ENCODE measurements around the gene IL31.

IL31 gene

GRCh38 chr12:122144885-122145284, 29.1 kb downstream of the IL31 start:
- no peaks in the 10 kb centered on the region for H3K9me2 ChIP-seq (replicated peaks; ENCODE audit: insufficient read depth, low read length)
- H3K4me3 ChIP-seq (ENCODE audit: low read length), result no peak overlapping the region
- H3K9me3 ChIP-seq (replicated peaks; ENCODE audit: insufficient read depth, low read length), result no peaks in the 10 kb centered on the region
- no peaks in the 10 kb centered on the region for H3K27me3 ChIP-seq (replicated peaks; ENCODE audit: insufficient read depth, low read length)
- no peak overlapping the region for H2AFZ ChIP-seq (ENCODE audit: low read length)
- no peaks in the 10 kb centered on the region for H3K79me2 ChIP-seq (ENCODE audit: low read length)
- no peak overlapping the region for H3K9ac ChIP-seq (ENCODE audit: low read length)
- no peak overlapping the region for H3K27ac ChIP-seq (ENCODE audit: low read length)
- H3F3A ChIP-seq (ENCODE audit: insufficient read depth, low read length), result no peaks in the 10 kb centered on the region
- H4K20me1 ChIP-seq (ENCODE audit: insufficient read depth, low read length), result no peaks in the 10 kb centered on the region
- no peaks in the 10 kb centered on the region for H3K4me1 ChIP-seq (ENCODE audit: low read length)
- no peaks in the 10 kb centered on the region for H3K36me3 ChIP-seq (replicated peaks; ENCODE audit: insufficient read depth, low read length)
- no peak for DNase-seq
- H3K4me2 ChIP-seq (ENCODE audit: low read depth, low read length), result no peak overlapping the region
- TF ChIP-seq EZH2 (optimal IDR thresholded peaks at IDR 0.05; ENCODE audit: low read depth, low read length), result no peak
- TF ChIP-seq CTCF (IDR thresholded peaks at IDR 0.05; ENCODE audit: low read length), result no peak
- no peak for TF ChIP-seq EZH2phosphoT487 (IDR thresholded peaks at IDR 0.05; ENCODE audit: low read length)

- Histone ChIP-seq H3K27ac (ENCODE audit: low read length) (no peak overlapping the region), H2AFZ (ENCODE audit: low read length) (no peak overlapping the region), H3K9me2 (replicated peaks; ENCODE audit: insufficient read depth, low read length) (no peaks in the 10 kb centered on the region), H3F3A (ENCODE audit: insufficient read depth, low read length) (no peaks in the 10 kb centered on the region), H3K4me3 (ENCODE audit: low read length) (no peak overlapping the region), H4K20me1 (ENCODE audit: insufficient read depth, low read length) (no peaks in the 10 kb centered on the region), H3K79me2 (ENCODE audit: low read length) (no peaks in the 10 kb centered on the region), H3K9me3 (replicated peaks; ENCODE audit: insufficient read depth, low read length) (no peaks in the 10 kb centered on the region), H3K36me3 (replicated peaks; ENCODE audit: insufficient read depth, low read length) (no peaks in the 10 kb centered on the region), H3K9ac (ENCODE audit: low read length) (no peak overlapping the region), H3K4me1 (ENCODE audit: low read length) (no peaks in the 10 kb centered on the region), H3K27me3 (replicated peaks; ENCODE audit: insufficient read depth, low read length) (no peaks in the 10 kb centered on the region), H3K4me2 (ENCODE audit: low read depth, low read length) (no peak overlapping the region)
- TF ChIP-seq EZH2 (optimal IDR thresholded peaks at IDR 0.05; ENCODE audit: low read depth, low read length), result no peak
- no peak for TF ChIP-seq CTCF (IDR thresholded peaks at IDR 0.05; ENCODE audit: low read length)
- no peak for TF ChIP-seq EZH2phosphoT487 (IDR thresholded peaks at IDR 0.05; ENCODE audit: low read length)
- no peak for DNase-seq
Observed at GRCh38 chr12:122142857-122143256, 31.2 kb downstream of the IL31 start.

DNA sequence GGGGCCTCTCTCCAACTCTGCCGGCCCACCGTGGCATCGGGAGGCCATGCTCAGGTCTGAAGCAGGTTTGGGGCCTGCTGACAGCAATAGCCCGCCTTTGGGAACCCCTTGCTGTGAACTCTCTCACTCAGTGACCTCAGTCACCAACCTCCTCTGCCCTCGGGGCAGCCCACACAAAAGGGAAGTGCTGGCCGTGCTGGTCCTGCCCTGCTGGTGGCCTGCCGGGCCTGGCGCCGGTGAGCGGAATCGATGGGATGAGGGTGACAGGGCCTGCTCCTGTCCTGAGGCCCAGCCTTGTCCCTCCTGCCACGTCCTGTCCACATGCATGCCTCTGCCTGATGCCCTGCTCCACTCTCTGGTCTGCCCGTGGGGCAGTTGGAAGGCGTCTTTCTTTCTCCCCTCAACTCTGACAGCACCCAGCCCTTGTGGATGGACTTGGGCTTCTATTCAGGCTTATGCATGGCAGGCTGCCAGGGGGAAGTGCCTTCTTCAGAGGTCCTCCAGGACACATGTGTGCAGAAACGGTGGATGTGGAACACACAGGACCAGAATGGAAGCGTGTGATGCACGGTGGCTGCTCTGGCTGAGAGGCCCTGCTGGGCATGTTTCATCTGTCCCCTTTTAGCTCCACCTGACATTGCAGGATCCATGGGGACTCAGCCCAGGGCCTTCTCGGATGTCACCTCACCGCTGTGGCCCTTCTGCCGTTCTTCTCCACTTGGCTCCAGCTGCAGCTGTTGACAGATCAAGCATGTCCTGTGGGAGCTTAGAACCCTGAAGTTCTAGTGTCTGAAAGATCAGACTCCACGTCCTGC, 31.9 kb downstream of the IL31 start:
- Histone ChIP-seq H3K4me3 (ENCODE audit: low read length) (no peak overlapping the region), H3K4me1 (ENCODE audit: low read length) (no peaks in the 10 kb centered on the region), H2AFZ (ENCODE audit: low read length) (no peak overlapping the region), H3K36me3 (replicated peaks; ENCODE audit: insufficient read depth, low read length) (no peaks in the 10 kb centered on the region), H3K27me3 (replicated peaks; ENCODE audit: insufficient read depth, low read length) (no peaks in the 10 kb centered on the region), H3K79me2 (ENCODE audit: low read length) (no peaks in the 10 kb centered on the region), H4K20me1 (ENCODE audit: insufficient read depth, low read length) (no peaks in the 10 kb centered on the region), H3K9ac (ENCODE audit: low read length) (no peak overlapping the region), H3K4me2 (ENCODE audit: low read depth, low read length) (no peak overlapping the region), H3K27ac (ENCODE audit: low read length) (no peak overlapping the region), H3K9me3 (replicated peaks; ENCODE audit: insufficient read depth, low read length) (no peaks in the 10 kb centered on the region), H3K9me2 (replicated peaks; ENCODE audit: insufficient read depth, low read length) (no peaks in the 10 kb centered on the region), H3F3A (ENCODE audit: insufficient read depth, low read length) (no peaks in the 10 kb centered on the region)
- DNase-seq, result no peak
- TF ChIP-seq EZH2 (optimal IDR thresholded peaks at IDR 0.05; ENCODE audit: low read depth, low read length), result no peak
- TF ChIP-seq CTCF (IDR thresholded peaks at IDR 0.05; ENCODE audit: low read length), result no peak
- TF ChIP-seq EZH2phosphoT487 (IDR thresholded peaks at IDR 0.05; ENCODE audit: low read length), result no peak
